Fibroblast of lung (primary cell): ENCODE measurements around the gene ERBB2. TPM values are rescaled to one million over a fixed set of nuclear protein-coding genes. Genes with fewer than 3 reads are reported as not detected.

Experiments used
- DNase-seq, 2 donors: peaks; one replicate each; pipeline versions ENCODE4 v3.0.0 to v3.0.0-alpha.2; 2010; ENCODE audit warnings: low read depth in 2 of 2
- H2AFZ ChIP-seq: 2 replicates; pipeline ENCODE4 v1.5.1; 2012; ENCODE audit warnings: low read length, control low read depth, inconsistent platforms
- H3K27ac ChIP-seq: 2 replicates; pipeline ENCODE4 v1.5.1; 2011; ENCODE audit warnings: low read length, control low read depth; ENCODE audit not compliant: insufficient read depth
- H3K27me3 ChIP-seq: 2 replicates; pipeline ENCODE4 v1.5.1; 2011; ENCODE audit warnings: mild to moderate bottlenecking, low read length; ENCODE audit not compliant: control insufficient read depth, insufficient read depth
- H3K36me3 ChIP-seq: 2 replicates; pipeline ENCODE4 v1.5.1; 2011; ENCODE audit warnings: low read length; ENCODE audit not compliant: control insufficient read depth, insufficient read depth
- H3K4me1 ChIP-seq: 2 replicates; pipeline ENCODE4 v1.5.1; 2011; ENCODE audit warnings: low read length; ENCODE audit not compliant: control insufficient read depth, insufficient read depth; ENCODE audit errors: extremely low read depth
- H3K4me2 ChIP-seq: 2 replicates; pipeline ENCODE4 v1.5.1; 2011; ENCODE audit warnings: low read length, control low read depth; ENCODE audit not compliant: insufficient read depth; ENCODE audit errors: extremely low read depth
- H3K4me3 ChIP-seq, 4 experiments: fragments of 200-600 bp in 1 of 4; sonication (generic) in 1 of 4; replicated peaks in 1 of 4; 2 replicates each; pipeline ENCODE4 v1.5.1; 2011 to 2016; ENCODE audit warnings: low read length in 4 of 4, low read depth in 3 of 4, mild to moderate bottlenecking in 3 of 4, control low read depth in 2 of 4, inconsistent platforms in 1 of 4, mixed read lengths in 1 of 4; ENCODE audit not compliant: insufficient read depth in 1 of 4; ENCODE audit errors: control extremely low read depth in 1 of 4
- H3K79me2 ChIP-seq: 2 replicates; pipeline ENCODE4 v1.5.1; 2012; ENCODE audit warnings: mild to moderate bottlenecking, low read length, inconsistent platforms; ENCODE audit not compliant: control insufficient read depth, insufficient read depth
- H3K9ac ChIP-seq: 2 replicates; pipeline ENCODE4 v1.5.1; 2011; ENCODE audit warnings: mild to moderate bottlenecking, low read length, control low read depth; ENCODE audit not compliant: insufficient read depth
- H3K9me3 ChIP-seq: 2 replicates; pipeline ENCODE4 v1.5.1; 2012; ENCODE audit warnings: low read depth, low read length; ENCODE audit not compliant: control insufficient read depth, insufficient read depth
- H4K20me1 ChIP-seq: 2 replicates; pipeline ENCODE4 v1.5.1; 2011; ENCODE audit warnings: low read length; ENCODE audit not compliant: control insufficient read depth, insufficient read depth; ENCODE audit errors: extremely low read depth
- EZH2 ChIP-seq: IDR thresholded peaks from 2 replicates; pipeline ENCODE4 v1.5.1; 2012; ENCODE audit warnings: low read length, control low read depth, mild to moderate bottlenecking; ENCODE audit errors: missing control alignments
- polyA plus RNA-seq, 2 donors: library from polyadenylated mRNA; depleted of rRNA in 1 of 2; stranded (reverse) in 1 of 2; unstranded in 1 of 2; fragments of >200 nt; gene quantifications; 2 replicates each; pipeline ENCODE4 v1.2.1, GENCODE V29; 2011 to 2012; ENCODE audit warnings: missing spikeins in 1 of 2
- total RNA-seq: library from RNA; depleted of rRNA; stranded (reverse); fragments of >200 nt; gene quantifications from 2 replicates; pipeline ENCODE4 v1.2.1, GENCODE V29; 2014
- TF ChIP-seq, protein P1 (sequence below), 2 donors: IDR thresholded peaks in 1 of 2; conservative IDR thresholded peaks in 1 of 2; 1 replicate in 1 of 2; 2 replicates in 1 of 2; pipeline ENCODE4 v1.5.1; 2011 to 2012; ENCODE audit warnings: low read length in 2 of 2, control low read depth in 1 of 2, inconsistent platforms in 1 of 2, low read depth in 1 of 2, mild to moderate bottlenecking in 1 of 2

The ERBB2 gene
- total and polyA plus RNA-seq, 2 donors (not counting 1 experiment from before 2014, with no cell fraction given): 24.7 to 33.9 TPM

DNA sequence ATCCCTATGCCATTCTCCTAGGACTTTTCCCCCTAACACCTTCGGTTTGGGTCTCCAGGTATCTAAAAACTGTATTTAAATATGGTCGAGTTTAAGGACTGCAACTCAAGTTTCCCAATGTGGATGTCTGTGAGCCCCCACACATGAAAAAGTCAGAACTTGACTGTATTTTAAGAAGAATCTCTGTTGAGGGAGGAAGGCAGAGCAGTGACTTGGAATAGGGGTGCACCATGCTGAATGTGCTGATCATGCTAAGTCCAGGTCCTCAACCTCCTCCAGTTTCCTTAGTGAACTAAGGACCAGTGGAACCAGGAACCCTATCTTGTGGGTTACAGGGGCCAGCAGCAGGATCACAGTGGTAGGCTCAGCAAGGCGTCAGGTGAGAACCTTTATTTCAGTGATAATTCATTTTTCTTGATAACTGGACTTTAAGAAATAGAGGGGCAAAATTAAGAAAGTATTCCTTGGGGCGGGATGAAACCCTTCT, 57.4 kb downstream of the ERBB2 start:
- H2AFZ ChIP-seq: no peak overlapping the region

GRCh38 chr17:39757931-39758873, 58.3 kb downstream of the ERBB2 start:
- peaks cover 4% of the 10 kb centered on the region for H3K4me1 ChIP-seq
- H3K4me2 ChIP-seq: no peak overlapping the region
- no peak overlapping the region for H3K4me3 ChIP-seq
- no peak overlapping the region for H3K27ac ChIP-seq
- no peak overlapping the region for H2AFZ ChIP-seq
- no peak overlapping the region for H3K9ac ChIP-seq
- peaks cover 5% of the 10 kb centered on the region for H3K27me3 ChIP-seq
- DNase-seq: peak in 1 of 2 donors; percentile 88
- no peaks in the 10 kb centered on the region for H3K79me2 ChIP-seq
- H3K36me3 ChIP-seq: no peaks in the 10 kb centered on the region
- H4K20me1 ChIP-seq: no peaks in the 10 kb centered on the region
- no peak for TF ChIP-seq EZH2
- TF ChIP-seq, protein P1, sequence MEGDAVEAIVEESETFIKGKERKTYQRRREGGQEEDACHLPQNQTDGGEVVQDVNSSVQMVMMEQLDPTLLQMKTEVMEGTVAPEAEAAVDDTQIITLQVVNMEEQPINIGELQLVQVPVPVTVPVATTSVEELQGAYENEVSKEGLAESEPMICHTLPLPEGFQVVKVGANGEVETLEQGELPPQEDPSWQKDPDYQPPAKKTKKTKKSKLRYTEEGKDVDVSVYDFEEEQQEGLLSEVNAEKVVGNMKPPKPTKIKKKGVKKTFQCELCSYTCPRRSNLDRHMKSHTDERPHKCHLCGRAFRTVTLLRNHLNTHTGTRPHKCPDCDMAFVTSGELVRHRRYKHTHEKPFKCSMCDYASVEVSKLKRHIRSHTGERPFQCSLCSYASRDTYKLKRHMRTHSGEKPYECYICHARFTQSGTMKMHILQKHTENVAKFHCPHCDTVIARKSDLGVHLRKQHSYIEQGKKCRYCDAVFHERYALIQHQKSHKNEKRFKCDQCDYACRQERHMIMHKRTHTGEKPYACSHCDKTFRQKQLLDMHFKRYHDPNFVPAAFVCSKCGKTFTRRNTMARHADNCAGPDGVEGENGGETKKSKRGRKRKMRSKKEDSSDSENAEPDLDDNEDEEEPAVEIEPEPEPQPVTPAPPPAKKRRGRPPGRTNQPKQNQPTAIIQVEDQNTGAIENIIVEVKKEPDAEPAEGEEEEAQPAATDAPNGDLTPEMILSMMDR (conservative IDR thresholded peaks at IDR 0.05 in 1 of 2, IDR thresholded peaks at IDR 0.05 in 1 of 2; ENCODE audit: low read depth in 1 of 2, low read length in 2 of 2): no peak
- no peaks in the 10 kb centered on the region for H3K9me3 ChIP-seq

More for the DNA sequence above, 57.4 kb downstream of the ERBB2 start:
- Histone ChIP-seq H3K79me2 (no peaks in the 10 kb centered on the region), H3K4me1 (peaks cover 2% of the 10 kb centered on the region), H3K36me3 (no peaks in the 10 kb centered on the region), H3K4me3 (no peak overlapping the region), H3K27me3 (peaks cover 5% of the 10 kb centered on the region), H3K9me3 (no peaks in the 10 kb centered on the region), H4K20me1 (no peaks in the 10 kb centered on the region), H3K27ac (no peak overlapping the region), H3K4me2 (no peak overlapping the region), H3K9ac (no peak overlapping the region)
- DNase-seq: no peak
- TF ChIP-seq EZH2: no peak
- TF ChIP-seq, protein P1 (conservative IDR thresholded peaks at IDR 0.05 in 1 of 2, IDR thresholded peaks at IDR 0.05 in 1 of 2; ENCODE audit: low read depth in 1 of 2, low read length in 2 of 2): no peak

DNA sequence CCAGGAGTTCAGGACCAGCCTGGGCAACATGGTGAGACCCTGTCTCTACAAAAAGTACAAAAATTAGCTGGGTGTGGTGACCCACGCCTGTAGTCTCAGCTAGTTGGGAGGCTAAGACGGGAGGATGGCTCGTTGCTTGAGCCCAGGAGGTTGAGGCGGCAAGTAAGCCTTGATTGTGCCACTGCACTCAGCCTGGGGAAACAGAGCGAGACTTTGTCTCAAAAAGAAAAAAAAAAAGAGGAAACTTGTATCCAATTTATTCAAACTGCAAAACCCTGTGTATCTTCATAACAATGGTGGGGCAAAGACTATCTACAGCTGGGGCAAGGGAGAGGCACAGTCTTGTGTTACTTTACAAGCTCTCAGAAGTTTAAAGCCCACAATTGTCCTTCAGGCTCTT, 59.3 kb downstream of the ERBB2 start:
- TF ChIP-seq, protein P1 (conservative IDR thresholded peaks at IDR 0.05 in 1 of 2, IDR thresholded peaks at IDR 0.05 in 1 of 2; ENCODE audit: low read depth in 1 of 2, low read length in 2 of 2): no peak
- no peak for TF ChIP-seq EZH2
- Histone ChIP-seq H3K4me3 (no peak overlapping the region), H3K9me3 (no peaks in the 10 kb centered on the region), H3K4me1 (peaks cover 4% of the 10 kb centered on the region), H2AFZ (no peak overlapping the region), H3K27ac (no peak overlapping the region), H3K27me3 (peaks cover 5% of the 10 kb centered on the region), H4K20me1 (no peaks in the 10 kb centered on the region), H3K4me2 (no peak overlapping the region), H3K9ac (no peak overlapping the region), H3K36me3 (no peaks in the 10 kb centered on the region), H3K79me2 (no peaks in the 10 kb centered on the region)
- DNase-seq: no peak
